ENCODE results near the gene HOXB6. TPM values are rescaled to one million over a fixed set of nuclear protein-coding genes. Genes with fewer than 3 reads are reported as not detected.

HOXB6 gene
- total and polyA plus RNA-seq, 4 donors: 5.3 to 7.5 (median 5.7) TPM

DNA sequence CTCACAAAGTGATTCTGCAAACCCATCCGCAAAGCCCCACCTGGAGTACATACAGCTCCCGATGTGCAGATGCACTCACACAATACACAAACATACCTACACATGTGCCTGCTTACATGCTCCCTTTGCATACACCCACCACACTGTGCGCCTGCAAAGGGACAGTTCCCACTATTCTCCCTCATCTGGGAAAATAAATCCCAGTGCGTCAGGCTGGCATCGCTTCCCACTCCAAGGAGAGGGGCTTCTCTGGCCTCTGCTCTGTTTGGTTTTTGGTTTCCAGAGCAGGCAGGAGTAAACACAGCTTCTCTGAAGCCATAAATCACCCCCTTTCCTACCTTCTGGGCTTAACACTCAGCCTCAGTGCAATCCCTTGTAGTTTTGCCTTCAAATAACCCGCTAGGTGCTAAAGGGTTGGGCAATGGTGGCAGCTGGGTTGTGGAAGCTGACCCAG is 41.4 kb downstream of the HOXB6 start:
- peaks cover 4 to 61% (median 7%) of the 10 kb centered on the region in 3 donors for H3K27me3 ChIP-seq (ENCODE audit: control insufficient read depth in 3 of 3, insufficient read depth in 3 of 3, low read length in 2 of 3)
- peak overlapping the region in 1 of 2 donors; percentile 13 for H3K27ac ChIP-seq (ENCODE audit: low read depth in 1 of 2, low read length in 1 of 2)
- no peak overlapping the region for H3K4me3 ChIP-seq
- H3K36me3 ChIP-seq (ENCODE audit: control insufficient read depth in 4 of 4, insufficient read depth in 4 of 4, low read length in 4 of 4): peaks cover 0 to 25% (median 8%) of the 10 kb centered on the region in 4 donors
- H3K4me1 ChIP-seq (ENCODE audit: control insufficient read depth in 5 of 5, insufficient read depth in 5 of 5, low read length in 5 of 5): peaks cover 0 to 90% (median 21%) of the 10 kb centered on the region in 5 donors
- peak in 1 of 3 donors; percentile 62 for DNase-seq
- 64 to 76% methylated on average over 6 of the region's 6 CpGs for WGBS, 2 donors
- peaks cover 0 to 3% (median 0%) of the 10 kb centered on the region in 4 donors for H3K9me3 ChIP-seq (ENCODE audit: control insufficient read depth in 4 of 4, insufficient read depth in 3 of 4, low read length in 3 of 4)
- peak overlapping the region; percentile 39 to 95 for H3K9ac ChIP-seq (ENCODE audit: insufficient read depth in 1 of 2, low read length in 2 of 2)
- no peak for ATAC-seq (ENCODE audit: insufficient read depth, low FRiP score)
- TF ChIP-seq, protein P1, sequence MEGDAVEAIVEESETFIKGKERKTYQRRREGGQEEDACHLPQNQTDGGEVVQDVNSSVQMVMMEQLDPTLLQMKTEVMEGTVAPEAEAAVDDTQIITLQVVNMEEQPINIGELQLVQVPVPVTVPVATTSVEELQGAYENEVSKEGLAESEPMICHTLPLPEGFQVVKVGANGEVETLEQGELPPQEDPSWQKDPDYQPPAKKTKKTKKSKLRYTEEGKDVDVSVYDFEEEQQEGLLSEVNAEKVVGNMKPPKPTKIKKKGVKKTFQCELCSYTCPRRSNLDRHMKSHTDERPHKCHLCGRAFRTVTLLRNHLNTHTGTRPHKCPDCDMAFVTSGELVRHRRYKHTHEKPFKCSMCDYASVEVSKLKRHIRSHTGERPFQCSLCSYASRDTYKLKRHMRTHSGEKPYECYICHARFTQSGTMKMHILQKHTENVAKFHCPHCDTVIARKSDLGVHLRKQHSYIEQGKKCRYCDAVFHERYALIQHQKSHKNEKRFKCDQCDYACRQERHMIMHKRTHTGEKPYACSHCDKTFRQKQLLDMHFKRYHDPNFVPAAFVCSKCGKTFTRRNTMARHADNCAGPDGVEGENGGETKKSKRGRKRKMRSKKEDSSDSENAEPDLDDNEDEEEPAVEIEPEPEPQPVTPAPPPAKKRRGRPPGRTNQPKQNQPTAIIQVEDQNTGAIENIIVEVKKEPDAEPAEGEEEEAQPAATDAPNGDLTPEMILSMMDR (IDR thresholded peaks at IDR 0.05; ENCODE audit: control extremely low read depth, extremely low read depth): no peak

DNA sequence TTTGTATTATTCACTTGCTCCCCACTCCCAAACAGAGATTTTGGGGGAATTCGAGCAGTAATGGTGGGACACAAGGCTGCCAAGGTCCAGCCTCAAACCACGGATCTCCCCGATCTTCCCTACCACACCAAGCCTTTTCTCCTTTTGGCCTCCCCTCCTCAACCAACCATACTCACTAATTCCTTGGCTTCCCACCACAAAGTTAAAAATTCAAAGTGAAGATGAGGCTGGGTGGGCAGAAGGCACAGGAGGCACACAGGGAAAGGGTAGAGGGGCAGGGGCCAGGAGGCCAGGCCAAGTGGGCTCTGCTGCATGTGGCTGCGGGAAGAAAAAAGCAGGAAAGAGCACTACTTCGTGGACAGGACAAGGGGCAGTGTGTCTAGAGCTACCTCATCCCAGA is 41.9 kb downstream of the HOXB6 start:
- TF ChIP-seq, protein P1 (IDR thresholded peaks at IDR 0.05; ENCODE audit: control extremely low read depth, extremely low read depth): no peak
- H3K27ac ChIP-seq (ENCODE audit: low read depth in 1 of 2, low read length in 1 of 2): peak overlapping the region in 1 of 2 donors; percentile 13
- 57 to 68% methylated on average over 5 of the region's 5 CpGs for WGBS, 2 donors
- DNase-seq (no peak), ATAC-seq (ENCODE audit: insufficient read depth, low FRiP score) (no peak)
- peak overlapping the region; percentile 39 to 95 for H3K9ac ChIP-seq (ENCODE audit: insufficient read depth in 1 of 2, low read length in 2 of 2)
- H3K27me3 ChIP-seq (ENCODE audit: control insufficient read depth in 3 of 3, insufficient read depth in 3 of 3, low read length in 2 of 3): peaks cover 4 to 57% (median 7%) of the 10 kb centered on the region in 3 donors
- H3K4me1 ChIP-seq (ENCODE audit: control insufficient read depth in 5 of 5, insufficient read depth in 5 of 5, low read length in 5 of 5): peaks cover 0 to 89% (median 21%) of the 10 kb centered on the region in 5 donors
- H3K36me3 ChIP-seq (ENCODE audit: control insufficient read depth in 4 of 4, insufficient read depth in 4 of 4, low read length in 4 of 4): peaks cover 0 to 29% (median 8%) of the 10 kb centered on the region in 4 donors
- H3K4me3 ChIP-seq: no peak overlapping the region
- peaks cover 0 to 3% (median 0%) of the 10 kb centered on the region in 4 donors for H3K9me3 ChIP-seq (ENCODE audit: control insufficient read depth in 4 of 4, insufficient read depth in 3 of 4, low read length in 3 of 4)

DNA sequence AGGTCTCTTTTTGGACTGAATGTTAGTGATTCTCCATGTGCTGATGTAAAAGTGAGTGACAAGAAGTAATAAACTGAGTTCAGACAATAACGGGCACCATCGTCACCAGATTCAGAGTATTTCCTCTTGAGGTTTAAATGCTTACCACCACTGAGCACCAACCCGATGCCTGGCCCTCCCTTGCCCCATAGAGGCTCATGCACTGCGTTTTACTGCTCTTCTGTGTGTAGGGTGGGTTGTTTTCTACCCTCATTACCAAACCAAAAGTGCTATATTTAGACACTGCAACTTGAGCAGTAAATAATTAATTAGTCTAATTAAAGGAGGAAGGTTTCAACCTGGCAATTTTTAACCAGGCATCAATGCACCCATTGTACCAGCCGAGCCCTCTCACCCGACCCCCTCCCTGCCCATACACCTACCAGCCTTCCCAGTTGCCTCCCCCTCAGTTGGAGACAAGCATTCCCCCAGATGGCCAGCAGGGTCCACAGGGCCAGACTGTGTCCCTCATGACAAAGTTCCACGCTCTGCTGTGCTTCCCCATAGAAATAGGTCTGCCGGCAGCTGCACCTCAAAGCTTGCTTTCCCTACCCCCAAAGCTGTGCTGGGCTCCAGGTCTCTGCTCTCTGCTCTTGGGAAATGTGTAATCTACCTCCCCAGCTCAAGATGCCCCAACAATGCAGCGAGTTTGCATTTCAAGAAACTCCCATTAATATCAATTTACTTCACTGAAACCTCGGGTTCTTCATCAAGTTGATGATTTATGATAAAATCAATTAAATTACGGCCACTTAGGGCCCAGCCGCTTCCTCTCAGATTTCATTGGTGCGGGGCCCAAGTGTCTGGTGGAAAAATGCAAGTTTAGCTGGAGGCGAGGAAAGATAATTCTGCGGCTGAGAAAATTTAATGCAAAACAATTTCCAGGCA is 42.6 kb downstream of the HOXB6 start:
- Histone ChIP-seq H3K4me3 (no peak overlapping the region), H3K9ac (ENCODE audit: insufficient read depth in 1 of 2, low read length in 2 of 2) (peak overlapping the region; percentile 39 to 95), H3K9me3 (ENCODE audit: control insufficient read depth in 4 of 4, insufficient read depth in 3 of 4, low read length in 3 of 4) (peaks cover 0 to under 1% (median 0%) of the 10 kb centered on the region in 4 donors), H3K36me3 (ENCODE audit: control insufficient read depth in 4 of 4, insufficient read depth in 4 of 4, low read length in 4 of 4) (peaks cover 0 to 29% (median 8%) of the 10 kb centered on the region in 4 donors), H3K27ac (ENCODE audit: low read depth in 1 of 2, low read length in 1 of 2) (no peak overlapping the region), H3K4me1 (ENCODE audit: control insufficient read depth in 5 of 5, insufficient read depth in 5 of 5, low read length in 5 of 5) (peaks cover 0 to 89% (median 16%) of the 10 kb centered on the region in 5 donors), H3K27me3 (ENCODE audit: control insufficient read depth in 3 of 3, insufficient read depth in 3 of 3, low read length in 2 of 3) (peaks cover 4 to 51% (median 7%) of the 10 kb centered on the region in 3 donors)
- 51 to 62% methylated on average over 15 of the region's 15 CpGs for WGBS, 2 donors
- TF ChIP-seq, protein P1 (IDR thresholded peaks at IDR 0.05; ENCODE audit: control extremely low read depth, extremely low read depth): no peak
- ATAC-seq (ENCODE audit: insufficient read depth, low FRiP score): no peak
- peak in 2 of 3 donors; percentile 31 to 70 for DNase-seq
